ENCODE data around the gene FGF18.

Gene FGF18

GRCh38 chr5:171462136-171462927 is 42.9 kb downstream of the FGF18 start:
- in situ Hi-C loops (cut with HindIII; ENCODE audit: low sequenced_read_pairs), result no loop called here

GRCh38 chr5:171462928-171463861 is 43.7 kb downstream of the FGF18 start:
- in situ Hi-C loops (cut with HindIII; ENCODE audit: low sequenced_read_pairs), result no loop called here

GRCh38 chr5:171463862-171464229 is 44.4 kb downstream of the FGF18 start:
- in situ Hi-C loops (cut with HindIII; ENCODE audit: low sequenced_read_pairs), result no loop called here

- in situ Hi-C loops (cut with HindIII; ENCODE audit: low sequenced_read_pairs), result no loop called here
Observed at GRCh38 chr5:171464829-171465228, 45.4 kb downstream of the FGF18 start.

GRCh38 chr5:171467107-171467506 is 47.7 kb downstream of the FGF18 start:
- in situ Hi-C loops (cut with HindIII; ENCODE audit: low sequenced_read_pairs), result no loop called here

GRCh38 chr5:171469326-171469725 is 49.9 kb downstream of the FGF18 start:
- in situ Hi-C loops (cut with HindIII; ENCODE audit: low sequenced_read_pairs), result no loop called here

GRCh38 chr5:171470420-171470819 is 51.0 kb downstream of the FGF18 start:
- in situ Hi-C loops (cut with HindIII; ENCODE audit: low sequenced_read_pairs), result loop anchor here (5.0 kb wide), 1 partner anchor 47 kb away; no protein-coding TSS in a partner anchor

- in situ Hi-C loops (cut with HindIII; ENCODE audit: low sequenced_read_pairs), result loop anchor here (5.0 kb wide), 1 partner anchor 43 kb away; no protein-coding TSS in a partner anchor
Observed at GRCh38 chr5:171474230-171474813, 54.9 kb downstream of the FGF18 start.

- in situ Hi-C loops (cut with HindIII; ENCODE audit: low sequenced_read_pairs), result no loop called here
Observed at GRCh38 chr5:171475596-171475995, 56.1 kb downstream of the FGF18 start.

GRCh38 chr5:171476701-171477100 is 57.3 kb downstream of the FGF18 start:
- in situ Hi-C loops (cut with HindIII; ENCODE audit: low sequenced_read_pairs), result no loop called here

GRCh38 chr5:171477101-171477500 is 57.7 kb downstream of the FGF18 start:
- in situ Hi-C loops (cut with HindIII; ENCODE audit: low sequenced_read_pairs), result no loop called here

- in situ Hi-C loops (cut with HindIII; ENCODE audit: low sequenced_read_pairs), result no loop called here
Observed at GRCh38 chr5:171477666-171478065, 58.2 kb downstream of the FGF18 start.

- in situ Hi-C loops (cut with HindIII; ENCODE audit: low sequenced_read_pairs), result no loop called here
Observed at GRCh38 chr5:171478946-171479775, 59.7 kb downstream of the FGF18 start.

GRCh38 chr5:171479776-171480125 is 60.3 kb downstream of the FGF18 start:
- in situ Hi-C loops (cut with HindIII; ENCODE audit: low sequenced_read_pairs), result no loop called here

- in situ Hi-C loops (cut with HindIII; ENCODE audit: low sequenced_read_pairs), result no loop called here
Observed at GRCh38 chr5:171480239-171480638, 60.8 kb downstream of the FGF18 start.

- in situ Hi-C loops (cut with HindIII; ENCODE audit: low sequenced_read_pairs), result no loop called here
Observed at GRCh38 chr5:171481571-171482433, 62.4 kb downstream of the FGF18 start.

- in situ Hi-C loops (cut with HindIII; ENCODE audit: low sequenced_read_pairs), result no loop called here
Observed at GRCh38 chr5:171482434-171482730, 62.9 kb downstream of the FGF18 start.

- in situ Hi-C loops (cut with HindIII; ENCODE audit: low sequenced_read_pairs), result no loop called here
Observed at GRCh38 chr5:171483551-171484135, 64.2 kb downstream of the FGF18 start.

GRCh38 chr5:171484460-171484899 is 65.0 kb downstream of the FGF18 start:
- in situ Hi-C loops (cut with HindIII; ENCODE audit: low sequenced_read_pairs), result no loop called here
